Caco-2 (cell line): Measurements from ENCODE around the gene FLCN. TPM values are rescaled to one million over a fixed set of nuclear protein-coding genes. Genes with fewer than 3 reads are reported as not detected.

ENCODE experiments used
- BruUV-seq: library from RNA; stranded (reverse); fragments of 400-500 nt; replicated peaks from 2 replicates; lab custom pipeline; 2021; lab: Mats Ljungman, UMichigan
- CTCF ChIA-PET: fragments of 300-600 bp; sonication (Branson Sonifier 250); formaldehyde crosslinking; loops from one replicate; lab custom pipeline; 2022; ENCODE audit warnings: antibody characterized with exemption; lab: Charles Lee
- POLR2A ChIA-PET: fragments of 300-600 bp; sonication (Branson Sonifier 250); formaldehyde crosslinking; loops from one replicate; lab custom pipeline; 2022; ENCODE audit warnings: antibody characterized with exemption; lab: Charles Lee
- DNase-seq, 2 experiments: peaks; one replicate each; pipeline versions ENCODE4 v3.0.0 to v3.0.0-alpha.2; 2020 to 2022
- H3K27me3 ChIP-seq: replicated peaks from 2 replicates; pipeline ENCODE4 v1.6.0; 2011; ENCODE audit warnings: low read length; ENCODE audit not compliant: control insufficient read depth, insufficient read depth
- H3K36me3 ChIP-seq: 2 replicates; pipeline ENCODE4 v1.5.1; 2011; ENCODE audit warnings: low read length; ENCODE audit not compliant: control insufficient read depth, insufficient read depth
- H3K4me1 ChIP-seq: fragments of 250-450 bp; sonication (Bioruptor Pico); 2 replicates; pipeline ENCODE4 v1.5.1; 2020; ENCODE audit warnings: mild to moderate bottlenecking
- H3K4me3 ChIP-seq: 2 replicates; pipeline ENCODE4 v1.5.1; 2011; ENCODE audit warnings: low read depth, mild to moderate bottlenecking, control low read depth, low read length
- H3K9me3 ChIP-seq: fragments of 250-450 bp; sonication (Bioruptor Pico); 2 replicates; pipeline ENCODE4 v1.5.1; 2020; ENCODE audit warnings: mild to moderate bottlenecking, moderate library complexity
- H3K27ac Mint-ChIP-seq: one replicate; pipeline ENCODE4 v1.8.0; 2022; ENCODE audit warnings: mixed read lengths; ENCODE audit not compliant: unreplicated experiment
- H3K27me3 Mint-ChIP-seq: one replicate; pipeline ENCODE4 v1.8.0; 2022; ENCODE audit warnings: mixed read lengths; ENCODE audit not compliant: insufficient read depth, unreplicated experiment
- H3K36me3 Mint-ChIP-seq: one replicate; pipeline ENCODE4 v1.8.0; 2022; ENCODE audit warnings: mild to moderate bottlenecking, mixed read lengths; ENCODE audit not compliant: insufficient read depth, unreplicated experiment
- H3K4me1 Mint-ChIP-seq: one replicate; pipeline ENCODE4 v1.8.0; 2022; ENCODE audit warnings: low read depth, mixed read lengths; ENCODE audit not compliant: unreplicated experiment
- H3K4me3 Mint-ChIP-seq: one replicate; pipeline ENCODE4 v1.8.0; 2022; ENCODE audit warnings: mild to moderate bottlenecking, moderate library complexity, mixed read lengths; ENCODE audit not compliant: unreplicated experiment
- H3K9me3 Mint-ChIP-seq: one replicate; pipeline ENCODE4 v1.8.0; 2022; ENCODE audit warnings: mixed read lengths; ENCODE audit not compliant: unreplicated experiment
- intact Hi-C: fragments of 100-400 bp; cut with micrococcal nuclease; formaldehyde crosslinking; loops from one replicate; pipeline ENCODE4 v1.10.0; 2022; ENCODE audit not compliant: unreplicated experiment
- total RNA-seq: library from RNA; stranded (reverse); gene quantifications from 2 replicates; pipeline ENCODE4 v1.2.3, GENCODE V29; 2022
- TF ChIP-seq, protein P1 (sequence below), 2 experiments: fragments of 200-600 bp in 1 of 2; IDR thresholded peaks; 1 replicate in 1 of 2; 2 replicates in 1 of 2; pipeline versions ENCODE4 v1.5.1 to v1.8.0; 2011 to 2022; ENCODE audit warnings: antibody characterized with exemption in 1 of 2, control low read depth in 1 of 2, inconsistent platforms in 1 of 2, low read depth in 1 of 2, low read length in 1 of 2, mild to moderate bottlenecking in 1 of 2, moderate library complexity in 1 of 2; ENCODE audit not compliant: insufficient read depth in 1 of 2, severe bottlenecking in 1 of 2, unreplicated experiment in 1 of 2

The FLCN gene
- total RNA-seq, 1 experiment from 2014 or later = 69.0 TPM

DNA sequence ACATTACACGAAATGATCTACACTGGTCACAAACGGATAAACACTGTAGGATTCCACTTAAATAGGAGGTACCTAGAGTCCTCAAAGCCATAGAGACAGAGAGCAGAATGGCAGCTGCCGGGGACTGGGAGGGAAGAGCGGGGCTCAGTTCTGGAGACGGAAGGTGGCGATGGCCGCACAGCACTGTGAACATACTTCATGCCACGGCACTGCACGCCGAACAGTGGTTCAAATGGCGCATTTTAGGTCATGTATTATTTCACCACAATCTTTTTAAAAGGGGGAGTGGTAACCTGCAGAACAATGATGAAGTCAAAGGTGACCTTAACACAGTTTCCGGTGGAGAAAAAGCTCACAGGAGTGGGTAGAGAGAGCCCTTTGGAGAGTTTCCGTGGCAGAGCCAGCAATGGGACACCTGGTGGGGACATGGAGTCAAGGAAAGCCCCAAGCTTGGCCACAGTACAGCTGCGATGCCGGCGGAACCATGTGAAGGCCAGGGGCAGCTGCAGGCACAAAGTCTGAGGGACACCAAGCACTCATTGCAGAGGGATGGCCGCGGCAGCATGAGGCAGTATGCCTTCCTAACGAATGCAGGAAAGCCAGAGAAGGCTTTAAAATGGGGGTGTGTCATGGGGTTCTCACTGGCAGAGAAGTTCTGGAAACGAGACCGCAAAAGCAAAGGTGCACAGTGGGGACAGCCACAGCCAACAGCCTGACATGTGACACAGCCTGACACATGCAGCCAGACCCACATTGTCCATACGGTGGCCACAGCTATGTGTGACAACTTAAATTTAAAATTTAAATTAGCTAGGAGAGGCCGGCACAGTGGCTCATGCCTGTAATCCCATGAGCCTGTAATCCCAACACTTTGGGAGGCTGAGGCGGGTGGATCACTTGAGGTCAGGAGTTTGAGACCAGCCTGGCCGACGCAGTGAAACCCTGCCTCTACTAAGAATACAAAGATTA is 7.3 kb downstream of the FLCN start:
- POLR2A ChIA-PET = no interaction called here
- no peaks in the 10 kb centered on the region for H3K9me3 Mint-ChIP-seq
- CTCF ChIA-PET = no interaction called here
- intact Hi-C loops = loop anchor here (10.0 kb wide), 1 partner anchor 85 kb away; no protein-coding TSS in a partner anchor
- peaks cover 17% of the 10 kb centered on the region for H3K4me1 ChIP-seq
- H3K36me3 Mint-ChIP-seq = peaks cover 87% of the 10 kb centered on the region
- peaks cover 9% of the 10 kb centered on the region for H3K36me3 ChIP-seq
- no TSS peak for BruUV-seq
- TF ChIP-seq, protein P1, sequence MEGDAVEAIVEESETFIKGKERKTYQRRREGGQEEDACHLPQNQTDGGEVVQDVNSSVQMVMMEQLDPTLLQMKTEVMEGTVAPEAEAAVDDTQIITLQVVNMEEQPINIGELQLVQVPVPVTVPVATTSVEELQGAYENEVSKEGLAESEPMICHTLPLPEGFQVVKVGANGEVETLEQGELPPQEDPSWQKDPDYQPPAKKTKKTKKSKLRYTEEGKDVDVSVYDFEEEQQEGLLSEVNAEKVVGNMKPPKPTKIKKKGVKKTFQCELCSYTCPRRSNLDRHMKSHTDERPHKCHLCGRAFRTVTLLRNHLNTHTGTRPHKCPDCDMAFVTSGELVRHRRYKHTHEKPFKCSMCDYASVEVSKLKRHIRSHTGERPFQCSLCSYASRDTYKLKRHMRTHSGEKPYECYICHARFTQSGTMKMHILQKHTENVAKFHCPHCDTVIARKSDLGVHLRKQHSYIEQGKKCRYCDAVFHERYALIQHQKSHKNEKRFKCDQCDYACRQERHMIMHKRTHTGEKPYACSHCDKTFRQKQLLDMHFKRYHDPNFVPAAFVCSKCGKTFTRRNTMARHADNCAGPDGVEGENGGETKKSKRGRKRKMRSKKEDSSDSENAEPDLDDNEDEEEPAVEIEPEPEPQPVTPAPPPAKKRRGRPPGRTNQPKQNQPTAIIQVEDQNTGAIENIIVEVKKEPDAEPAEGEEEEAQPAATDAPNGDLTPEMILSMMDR (IDR thresholded peaks at IDR 0.05; ENCODE audit: insufficient read depth in 1 of 2, low read depth in 1 of 2, low read length in 1 of 2, severe bottlenecking in 1 of 2, unreplicated experiment in 1 of 2) = no peak
- no peaks in the 10 kb centered on the region for H3K9me3 ChIP-seq
- no peak overlapping the region for H3K4me3 ChIP-seq
- H3K27me3 Mint-ChIP-seq = no peaks in the 10 kb centered on the region
- DNase-seq = no peak
- H3K27me3 ChIP-seq = no peaks in the 10 kb centered on the region
- H3K4me3 Mint-ChIP-seq = no peak overlapping the region
- H3K27ac Mint-ChIP-seq = no peak overlapping the region
- H3K4me1 Mint-ChIP-seq = peaks cover 14% of the 10 kb centered on the region

GRCh38 chr17:17228521-17229279 is 8.3 kb downstream of the FLCN start:
- no peaks in the 10 kb centered on the region for H3K9me3 Mint-ChIP-seq
- peaks cover 17% of the 10 kb centered on the region for H3K4me1 ChIP-seq
- no TSS peak for BruUV-seq
- DNase-seq = no peak
- H3K9me3 ChIP-seq = no peaks in the 10 kb centered on the region
- POLR2A ChIA-PET = no interaction called here
- CTCF ChIA-PET = no interaction called here
- H3K27me3 ChIP-seq = no peaks in the 10 kb centered on the region
- TF ChIP-seq, protein P1 (IDR thresholded peaks at IDR 0.05; ENCODE audit: insufficient read depth in 1 of 2, low read depth in 1 of 2, low read length in 1 of 2, severe bottlenecking in 1 of 2, unreplicated experiment in 1 of 2) = no peak
- H3K4me3 Mint-ChIP-seq = no peak overlapping the region
- H3K36me3 Mint-ChIP-seq = peaks cover 92% of the 10 kb centered on the region
- intact Hi-C loops = no loop called here
- H3K4me1 Mint-ChIP-seq = peaks cover 14% of the 10 kb centered on the region
- H3K4me3 ChIP-seq = no peak overlapping the region
- peaks cover 10% of the 10 kb centered on the region for H3K36me3 ChIP-seq
- no peak overlapping the region for H3K27ac Mint-ChIP-seq
- H3K27me3 Mint-ChIP-seq = no peaks in the 10 kb centered on the region
